H1 (cell line): Measurements from ENCODE around the gene METTL6. TPM values are rescaled to one million over a fixed set of nuclear protein-coding genes. Genes with fewer than 3 reads are reported as not detected.

Experiments
- CTCF ChIA-PET: fragments of 300-600 bp; sonication (Branson Sonifier 250); formaldehyde crosslinking; loops from one replicate; lab custom pipeline; 2021; ENCODE audit not compliant: partially characterized antibody; lab: Charles Lee
- POLR2A ChIA-PET: fragments of 300-600 bp; sonication (Branson Sonifier 250); formaldehyde crosslinking; loops from one replicate; lab custom pipeline; 2021; ENCODE audit warnings: inconsistent platforms; ENCODE audit not compliant: partially characterized antibody; lab: Charles Lee
- DNase-seq, 2 experiments: peaks; one replicate each; pipeline versions ENCODE4 v3.0.0 to v3.0.0-alpha.2; 2010 to 2022; ENCODE audit warnings: low spot score in 2 of 2, low read depth in 1 of 2, mixed read lengths in 1 of 2
- FAIRE-seq: peaks from 2 replicates; lab custom pipeline; 2011; peaks lifted over from hg19 to GRCh38; lab: Jason Lieb, UNC
- H2AFZ ChIP-seq: 2 replicates; pipeline ENCODE4 v1.8.1; 2012; ENCODE audit warnings: low read length, inconsistent platforms
- H2AK5ac ChIP-seq: 2 replicates; pipeline ENCODE4 v1.6.1; 2013; ENCODE audit warnings: low read depth, low read length
- H2BK120ac ChIP-seq: replicated peaks from 2 replicates; pipeline ENCODE3; 2013; ENCODE audit warnings: low read depth, low read length, inconsistent platforms
- H2BK12ac ChIP-seq: 2 replicates; pipeline ENCODE4 v1.6.1; 2013; ENCODE audit warnings: low read depth, low read length
- H2BK15ac ChIP-seq: 2 replicates; pipeline ENCODE4 v1.6.1; 2013; ENCODE audit warnings: low read length
- H2BK20ac ChIP-seq: 2 replicates; pipeline ENCODE4 v1.6.1; 2013; ENCODE audit warnings: low read length
- H2BK5ac ChIP-seq: 2 replicates; pipeline ENCODE4 v1.6.1; 2013; ENCODE audit warnings: low read depth, low read length
- H3K14ac ChIP-seq: 2 replicates; pipeline ENCODE4 v1.6.1; 2013; ENCODE audit warnings: inconsistent platforms; ENCODE audit not compliant: insufficient read length
- H3K18ac ChIP-seq: 2 replicates; pipeline ENCODE4 v1.6.1; 2013; ENCODE audit warnings: low read length; ENCODE audit errors: extremely low read depth
- H3K23ac ChIP-seq: 2 replicates; pipeline ENCODE4 v1.6.1; 2013; ENCODE audit warnings: inconsistent platforms; ENCODE audit not compliant: insufficient read length
- H3K23me2 ChIP-seq: 2 replicates; pipeline ENCODE4 v1.6.1; 2013; ENCODE audit warnings: low read depth, low read length
- H3K27ac ChIP-seq: 2 replicates; pipeline ENCODE4 v1.6.1; 2011; ENCODE audit warnings: low read depth, low read length, inconsistent platforms
- H3K27me3 ChIP-seq, 4 experiments: replicated peaks in 1 of 4; 1 replicate in 1 of 4; 2 replicates in 3 of 4; pipeline versions ENCODE4 v1.6.1 to v1.8.1; 2011 to 2013; ENCODE audit warnings: low read length in 3 of 4, mild to moderate bottlenecking in 3 of 4, inconsistent platforms in 2 of 4, mixed read lengths in 2 of 4, moderate library complexity in 1 of 4; ENCODE audit not compliant: control insufficient read depth in 3 of 4, insufficient read depth in 3 of 4; ENCODE audit errors: extremely low read depth in 1 of 4
- H3K36me3 ChIP-seq, 4 experiments: 2 replicates each; pipeline versions ENCODE4 v1.6.1 to v1.8.1; 2011 to 2013; ENCODE audit warnings: mild to moderate bottlenecking in 4 of 4, low read length in 3 of 4, moderate library complexity in 2 of 4, control low read depth in 1 of 4, inconsistent platforms in 1 of 4; ENCODE audit not compliant: insufficient read depth in 4 of 4, control insufficient read depth in 2 of 4
- H3K4ac ChIP-seq: replicated peaks from 2 replicates; pipeline ENCODE3; 2013; ENCODE audit warnings: low read length, low read depth, mixed read lengths, inconsistent platforms; ENCODE audit not compliant: insufficient read length
- H3K4me1 ChIP-seq, 4 experiments: replicated peaks in 1 of 4; 1 replicate in 1 of 4; 2 replicates in 3 of 4; pipeline versions ENCODE4 v1.6.1 to v1.8.1; 2011 to 2013; ENCODE audit warnings: low read length in 3 of 4, inconsistent platforms in 2 of 4, mixed read lengths in 1 of 4; ENCODE audit not compliant: insufficient read depth in 4 of 4, control insufficient read depth in 3 of 4
- H3K4me2 ChIP-seq, 2 experiments: 2 replicates each; pipeline versions ENCODE4 v1.6.1 to v1.8.1; 2011 to 2013; ENCODE audit warnings: low read depth in 2 of 2, low read length in 2 of 2, control low read depth in 1 of 2, inconsistent platforms in 1 of 2, mild to moderate bottlenecking in 1 of 2; ENCODE audit not compliant: insufficient read depth in 1 of 2
- H3K4me3 ChIP-seq, 4 experiments: fragments of 200-600, 300-600 bp in 1 of 4; sonication (generic), shearing (Covaris generic), sonication (Bioruptor Twin) in 1 of 4; 2 replicates each; pipeline versions ENCODE4 v1.5.1 to v1.8.1; 2011 to 2016; ENCODE audit warnings: low read length in 4 of 4, low read depth in 3 of 4, control low read depth in 2 of 4, inconsistent platforms in 2 of 4, mild to moderate bottlenecking in 2 of 4, mixed read lengths in 1 of 4, moderate library complexity in 1 of 4; ENCODE audit not compliant: insufficient read depth in 2 of 4; ENCODE audit errors: extremely low read depth in 1 of 4
- H3K56ac ChIP-seq: replicated peaks from 2 replicates; pipeline ENCODE3; 2013; ENCODE audit warnings: low read depth, mild to moderate bottlenecking, mixed read lengths, low read length, inconsistent platforms; ENCODE audit not compliant: insufficient read length
- H3K79me1 ChIP-seq: 2 replicates; pipeline ENCODE4 v1.6.1; 2013; ENCODE audit warnings: low read depth, low read length, control low read depth
- H3K79me2 ChIP-seq, 2 experiments: 2 replicates each; pipeline versions ENCODE4 v1.6.1 to v1.8.1; 2012 to 2013; ENCODE audit warnings: low read length in 2 of 2, mild to moderate bottlenecking in 2 of 2, inconsistent platforms in 1 of 2; ENCODE audit not compliant: insufficient read depth in 2 of 2, control insufficient read depth in 1 of 2
- H3K9ac ChIP-seq, 4 experiments: replicated peaks in 1 of 4; 1 replicate in 1 of 4; 2 replicates in 3 of 4; pipeline versions ENCODE4 v1.6.1 to v1.8.1; 2011 to 2013; ENCODE audit warnings: low read depth in 3 of 4, low read length in 3 of 4, control low read depth in 2 of 4, mild to moderate bottlenecking in 2 of 4, moderate library complexity in 2 of 4, inconsistent platforms in 1 of 4; ENCODE audit errors: extremely low read depth in 1 of 4
- H3K9me3 ChIP-seq, 2 experiments: 2 replicates each; pipeline versions ENCODE4 v1.6.1 to v1.8.1; 2012 to 2013; ENCODE audit warnings: mild to moderate bottlenecking in 2 of 2, moderate library complexity in 2 of 2, control low read depth in 1 of 2, inconsistent platforms in 1 of 2, low read depth in 1 of 2, low read length in 1 of 2, mixed read lengths in 1 of 2; ENCODE audit not compliant: insufficient read depth in 2 of 2
- H4K20me1 ChIP-seq, 2 experiments: replicated peaks in 1 of 2; 2 replicates each; pipeline versions ENCODE3 to v1.8.1; 2011 to 2013; ENCODE audit warnings: inconsistent platforms in 2 of 2, low read length in 2 of 2, mild to moderate bottlenecking in 1 of 2; ENCODE audit not compliant: insufficient read depth in 2 of 2, control insufficient read depth in 1 of 2
- H4K5ac ChIP-seq: 2 replicates; pipeline ENCODE4 v1.6.1; 2013; ENCODE audit warnings: low read length, low read depth, mixed read lengths, inconsistent platforms; ENCODE audit not compliant: insufficient read length
- H4K8ac ChIP-seq: 2 replicates; pipeline ENCODE4 v1.8.0; 2013; ENCODE audit warnings: mild to moderate bottlenecking, moderate library complexity, low read length, inconsistent platforms; ENCODE audit not compliant: insufficient read depth; ENCODE audit errors: extremely low read depth
- H4K91ac ChIP-seq: replicated peaks from 2 replicates; pipeline ENCODE3; 2013; ENCODE audit warnings: low read length, mixed read lengths, inconsistent platforms; ENCODE audit not compliant: insufficient read length
- BACH1 ChIP-seq: IDR thresholded peaks from 2 replicates; pipeline ENCODE4 v1.6.1; 2012; ENCODE audit warnings: low read length, improper control_type of control experiment
- MAFK ChIP-seq: IDR thresholded peaks from 2 replicates; pipeline ENCODE4 v1.6.1; 2012; ENCODE audit warnings: low read depth, mild to moderate bottlenecking, improper control_type of control experiment, low read length
- WGBS, 2 experiments: shearing (Covaris generic) in 1 of 2; methylation state at CpG; one replicate each; pipeline versions ENCODE4 v1.1.6 to v1.1.7; 2013 to 2015; ENCODE audit warnings: low lambda C conversion rate in 2 of 2, mixed read lengths in 2 of 2, inconsistent platforms in 1 of 2, low coverage in 1 of 2, missing lambda C conversion rate in 1 of 2; ENCODE audit not compliant: insufficient replicate concordance in 2 of 2, insufficient coverage in 1 of 2, insufficient read length in 1 of 2; ENCODE audit errors: extremely low coverage in 1 of 2, missing lambda C conversion rate in 1 of 2; 5-methylcytosine and 5-hydroxymethylcytosine counted together
- polyA plus RNA-seq, 7 experiments: library from polyadenylated mRNA; depleted of rRNA in 3 of 7; stranded (reverse) in 5 of 7; unstranded in 2 of 7; fragments of >200 nt in 5 of 7; fragments of 200-250 nt in 2 of 7; gene quantifications; 1 replicate in 5 of 7; 2 replicates in 1 of 7; 4 replicates in 1 of 7; pipeline versions ENCODE4 v1.2.1 to v1.2.3, GENCODE V29; 2011 to 2013; ENCODE audit warnings: missing spikeins in 2 of 7, mixed read lengths in 2 of 7
- total RNA-seq: library from RNA; stranded (reverse); fragmentation: NEBNext Ultra II Directional; extraction: Animal tissue kit (Norgen Biotek cat#: 25700); gene quantifications from 2 replicates; pipeline ENCODE4 v1.2.1, GENCODE V29; 2021

Gene METTL6
- total and polyA plus RNA-seq, 2 of the 8 experiments (the other 6 are each of a cell fraction or from before 2014, with no cell fraction given): 18.4 to 20.0 TPM

GRCh38 chr3:15428539-15428938 lies 1.2 kb upstream of the METTL6 start:
- H3K9ac ChIP-seq: peak overlapping the region in 1 of 4 experiments; percentile 47; a peak in 2 of 7 replicates
- H2AFZ ChIP-seq: no peak overlapping the region
- peaks cover 11 to 51% of the 10 kb centered on the region in 2 experiments for H3K79me2 ChIP-seq
- no peak overlapping the region for H3K4ac ChIP-seq
- no peak overlapping the region for H3K23ac ChIP-seq
- no peak overlapping the region for H2BK20ac ChIP-seq
- no peak overlapping the region for H3K56ac ChIP-seq
- peaks cover 2% of the 10 kb centered on the region; the same call in 1 of the 2 replicates for H3K79me1 ChIP-seq
- peak overlapping the region; percentile 77 to 80 for H3K4me2 ChIP-seq
- no peak overlapping the region for H2BK5ac ChIP-seq
- no peaks in the 10 kb centered on the region for H3K27me3 ChIP-seq
- DNase-seq (no peak), FAIRE-seq (no peak)
- peaks cover 7 to 43% (median 13%) of the 10 kb centered on the region in 4 experiments; a peak in 7 of 8 replicates for H3K36me3 ChIP-seq
- H4K8ac ChIP-seq: no peak overlapping the region
- no peak overlapping the region for H2AK5ac ChIP-seq
- no peak overlapping the region for H4K5ac ChIP-seq
- H3K18ac ChIP-seq: no peak overlapping the region
- H3K4me3 ChIP-seq: peak overlapping the region; percentile 79 to 99 (median 96)
- H2BK15ac ChIP-seq: no peak overlapping the region
- H3K9me3 ChIP-seq: no peaks in the 10 kb centered on the region
- no peaks in the 10 kb centered on the region for H4K20me1 ChIP-seq
- no peak overlapping the region for H3K27ac ChIP-seq
- ChIA-PET CTCF (interaction anchor here (0.7 to 1.6 kb wide), 3 partner anchors 13 to 161 kb away, joined by 3 to 5 read pairs (median 3); no protein-coding TSS in a partner anchor), POLR2A (no interaction called here)
- H2BK120ac ChIP-seq: no peak overlapping the region
- H3K14ac ChIP-seq: no peak overlapping the region
- H3K4me1 ChIP-seq: peaks cover 0 to 7% (median 4%) of the 10 kb centered on the region in 4 experiments; a peak in 5 of 7 replicates
- TF ChIP-seq MAFK (no peak), BACH1 (no peak)
- 68% methylated on average over 9 of the region's 9 CpGs; no CpG with 5 or more reads in 1 of the 2 experiments for WGBS, 2 experiments
- no peak overlapping the region for H2BK12ac ChIP-seq
- peaks cover 3% of the 10 kb centered on the region for H3K23me2 ChIP-seq
- H4K91ac ChIP-seq: no peak overlapping the region
